GM12865 (cell line): ENCODE measurements around the gene TNFSF8.

Experiments
- DNase-seq: peaks from one replicate; pipeline ENCODE4 v3.0.0; 2010; ENCODE audit warnings: low read depth
- H3K4me3 ChIP-seq: 2 replicates; pipeline ENCODE4 v1.5.1; 2011; ENCODE audit warnings: mild to moderate bottlenecking, low read depth, low read length, control low read depth
- CTCF ChIP-seq: IDR thresholded peaks from 2 replicates; pipeline ENCODE4 v1.5.1; 2011; ENCODE audit warnings: low read length, control low read depth, low read depth, inconsistent platforms; ENCODE audit not compliant: insufficient read depth; ENCODE audit errors: missing control alignments

The TNFSF8 gene

GRCh38 chr9:114861922-114862605 lies 68.3 kb downstream of the TNFSF8 start:
- no peak for TF ChIP-seq CTCF
- DNase-seq = no peak
- no peak overlapping the region for H3K4me3 ChIP-seq

- DNase-seq = no peak
- H3K4me3 ChIP-seq = no peak overlapping the region
- no peak for TF ChIP-seq CTCF
Observed at GRCh38 chr9:114861273-114861672, 69.1 kb downstream of the TNFSF8 start.

GRCh38 chr9:114860187-114860586 lies 70.2 kb downstream of the TNFSF8 start:
- no peak for TF ChIP-seq CTCF
- no peak overlapping the region for H3K4me3 ChIP-seq
- peak; percentile 22 for DNase-seq

GRCh38 chr9:114856942-114857315 lies 73.5 kb downstream of the TNFSF8 start:
- TF ChIP-seq CTCF = no peak
- DNase-seq = no peak
- H3K4me3 ChIP-seq = no peak overlapping the region

- no peak for DNase-seq
- no peak overlapping the region for H3K4me3 ChIP-seq
- no peak for TF ChIP-seq CTCF
Observed at GRCh38 chr9:114856215-114856941, 74.0 kb downstream of the TNFSF8 start.

- no peak for TF ChIP-seq CTCF
- H3K4me3 ChIP-seq = no peak overlapping the region
- no peak for DNase-seq
Observed at GRCh38 chr9:114855488-114855887, 74.9 kb downstream of the TNFSF8 start.

- TF ChIP-seq CTCF = no peak
- no peak for DNase-seq
- H3K4me3 ChIP-seq = no peak overlapping the region
Observed at GRCh38 chr9:114854736-114855355, 75.5 kb downstream of the TNFSF8 start.
